Stimulated activated CD4-positive, alpha-beta T cell treated with anti-CD3 and anti-CD28 coated beads, TNF-alpha, amount 100 ng/mL, for 4 hours (primary cell): ENCODE data around the gene CCDC88B.
A peak's percentile ranks its signal among the peaks of the same experiment; 100 is the strongest.

Experiments used
- DNase-seq, 3 experiments: peaks; one replicate each; pipeline ENCODE4 v3.0.0-alpha.2; 2020; ENCODE audit warnings: low read depth in 3 of 3

CCDC88B gene

DNA sequence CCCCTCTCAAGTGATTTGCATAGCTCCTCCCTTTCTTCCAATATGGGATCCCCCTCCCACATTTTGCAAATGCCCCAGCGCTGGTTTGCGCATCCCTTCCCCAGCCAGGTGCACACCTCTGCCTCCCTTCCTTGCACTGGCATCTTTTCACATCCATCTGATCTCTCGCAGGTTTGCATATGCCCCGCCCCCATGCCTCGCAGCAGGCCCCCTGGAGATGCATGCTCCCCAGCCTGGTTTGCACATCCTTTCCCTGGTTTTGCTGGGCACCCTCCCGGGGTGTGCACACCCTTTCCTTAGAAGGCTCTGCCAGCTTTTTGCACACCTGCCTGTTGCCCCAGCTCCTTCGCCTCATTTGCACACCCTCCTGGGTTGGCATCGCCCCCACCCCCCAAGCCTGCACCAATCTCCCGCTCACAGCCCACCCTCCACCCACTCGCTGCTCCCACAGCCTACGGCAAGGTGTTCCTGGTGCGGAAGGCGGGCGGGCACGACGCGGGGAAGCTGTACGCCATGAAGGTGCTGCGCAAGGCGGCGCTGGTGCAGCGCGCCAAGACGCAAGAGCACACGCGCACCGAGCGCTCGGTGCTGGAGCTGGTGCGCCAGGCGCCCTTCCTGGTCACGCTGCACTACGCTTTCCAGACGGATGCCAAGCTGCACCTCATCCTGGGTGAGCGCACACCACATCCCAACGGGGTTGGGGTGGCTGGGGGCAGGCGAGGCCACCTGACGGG is 19.9 kb downstream of the CCDC88B start:
- peak in 1 of 3 experiments; percentile 13 for DNase-seq

DNA sequence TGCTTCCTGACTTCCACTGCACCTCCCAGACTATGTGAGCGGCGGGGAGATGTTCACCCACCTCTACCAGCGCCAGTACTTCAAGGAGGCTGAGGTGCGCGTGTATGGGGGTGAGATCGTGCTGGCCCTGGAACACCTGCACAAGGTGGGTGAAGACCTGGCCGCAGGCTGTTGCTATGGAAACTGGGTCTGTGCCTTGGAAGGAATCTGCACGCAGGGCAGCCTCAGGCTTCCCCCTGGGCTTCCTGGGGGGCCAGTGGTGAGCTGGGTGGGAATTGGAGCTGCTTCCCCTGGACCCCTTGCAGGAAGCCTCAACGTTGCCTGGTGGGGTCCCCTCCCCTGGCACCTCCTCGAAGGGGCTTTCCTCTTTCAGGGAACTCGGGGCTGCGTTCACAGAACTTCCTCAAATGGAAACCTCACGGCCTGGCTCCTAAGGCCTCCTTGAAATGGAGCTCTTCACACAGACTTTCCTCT is 20.5 kb downstream of the CCDC88B start:
- DNase-seq, result no peak

DNA sequence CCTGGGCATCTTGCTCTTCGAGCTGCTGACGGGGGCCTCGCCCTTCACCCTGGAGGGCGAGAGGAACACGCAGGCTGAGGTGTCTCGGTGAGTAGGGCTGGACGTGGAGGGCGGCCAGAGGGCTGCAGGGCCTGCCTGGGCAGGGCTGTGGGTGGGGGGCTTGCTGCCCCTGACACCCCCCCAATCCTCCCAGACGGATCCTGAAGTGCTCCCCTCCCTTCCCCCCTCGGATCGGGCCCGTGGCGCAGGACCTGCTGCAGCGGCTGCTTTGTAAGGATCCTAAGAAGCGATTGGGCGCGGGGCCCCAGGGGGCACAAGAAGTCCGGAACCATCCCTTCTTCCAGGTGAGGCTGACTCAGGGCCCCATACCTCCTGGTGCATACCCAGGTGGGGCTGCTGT is 21.7 kb downstream of the CCDC88B start:
- no peak for DNase-seq

DNA sequence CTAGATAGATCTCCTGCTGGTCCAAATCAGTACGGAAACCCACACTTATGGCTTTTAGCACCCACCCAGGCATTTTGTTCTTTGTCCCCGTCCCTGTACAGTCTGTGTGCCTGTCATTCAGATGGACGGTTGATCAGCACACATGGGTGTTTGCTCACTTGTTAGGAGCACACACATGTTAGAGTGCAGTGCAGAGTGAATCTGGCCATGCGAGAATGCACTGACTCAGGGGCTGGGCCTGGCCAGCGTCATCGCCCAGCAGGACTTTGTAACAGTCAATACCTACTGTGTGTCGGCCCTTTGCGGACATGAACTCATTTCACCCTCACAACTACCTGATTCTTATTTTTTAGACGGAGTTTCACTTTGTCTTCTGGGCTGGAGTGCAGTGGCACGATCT is 22.3 kb downstream of the CCDC88B start:
- DNase-seq, result no peak

DNA sequence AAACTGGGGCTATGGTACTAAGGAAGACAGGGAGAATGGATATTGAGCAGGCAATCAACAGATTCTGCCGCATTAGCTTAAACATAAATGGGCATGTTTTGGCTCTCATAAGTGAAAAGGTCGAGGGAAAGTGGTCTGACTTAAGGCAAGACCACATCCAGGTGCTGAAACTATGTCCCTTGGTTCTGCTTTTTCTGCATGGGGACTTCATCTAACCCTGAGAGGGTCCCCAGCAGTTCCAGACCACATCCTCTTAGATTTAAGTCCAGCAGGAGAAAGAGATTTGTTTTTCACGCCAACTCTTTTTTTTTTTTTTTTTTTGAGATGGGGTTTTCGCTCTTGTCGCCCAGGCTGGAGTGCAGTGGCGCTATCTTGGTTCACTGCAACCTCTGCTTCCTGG is 24.4 kb downstream of the CCDC88B start:
- DNase-seq, result no peak

DNA sequence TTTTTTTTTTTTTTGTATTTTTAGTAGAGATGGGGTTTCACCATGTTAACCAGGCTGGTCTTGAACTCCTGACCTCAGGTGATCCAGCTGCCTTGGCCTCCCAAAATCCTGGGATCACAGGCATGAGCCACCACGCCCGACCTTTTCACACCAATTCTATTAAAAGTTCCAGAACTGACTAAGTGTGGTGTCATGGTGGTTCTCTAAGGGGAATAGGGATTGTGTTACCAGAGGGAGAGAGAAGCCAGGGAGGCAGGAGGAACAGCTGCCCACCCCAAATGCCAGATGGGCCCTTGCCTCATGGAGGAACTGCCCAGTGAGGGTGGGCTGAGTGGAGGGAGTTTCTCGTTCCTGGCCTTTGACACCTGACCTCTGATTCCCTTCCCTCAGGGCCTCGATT is 24.9 kb downstream of the CCDC88B start:
- DNase-seq, result no peak

DNA sequence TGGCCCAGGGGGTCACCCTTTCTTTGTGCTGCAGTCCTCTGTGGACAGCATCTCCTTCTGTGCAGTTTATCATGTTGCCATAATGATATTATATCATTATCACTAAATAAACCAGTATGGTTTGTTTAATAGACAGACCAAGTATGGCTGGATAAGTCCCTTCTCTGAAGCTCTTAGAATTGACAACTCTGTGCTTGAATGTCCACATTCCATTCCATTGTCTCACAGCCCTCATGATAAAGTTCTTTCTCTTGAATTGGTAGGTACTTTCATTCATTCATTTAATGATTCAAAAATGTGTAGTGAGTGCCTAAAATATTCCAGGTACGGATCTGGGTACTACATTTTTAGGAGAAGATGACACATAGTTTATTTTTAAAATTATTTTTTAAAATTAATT is 26.7 kb downstream of the CCDC88B start:
- no peak for DNase-seq

DNA sequence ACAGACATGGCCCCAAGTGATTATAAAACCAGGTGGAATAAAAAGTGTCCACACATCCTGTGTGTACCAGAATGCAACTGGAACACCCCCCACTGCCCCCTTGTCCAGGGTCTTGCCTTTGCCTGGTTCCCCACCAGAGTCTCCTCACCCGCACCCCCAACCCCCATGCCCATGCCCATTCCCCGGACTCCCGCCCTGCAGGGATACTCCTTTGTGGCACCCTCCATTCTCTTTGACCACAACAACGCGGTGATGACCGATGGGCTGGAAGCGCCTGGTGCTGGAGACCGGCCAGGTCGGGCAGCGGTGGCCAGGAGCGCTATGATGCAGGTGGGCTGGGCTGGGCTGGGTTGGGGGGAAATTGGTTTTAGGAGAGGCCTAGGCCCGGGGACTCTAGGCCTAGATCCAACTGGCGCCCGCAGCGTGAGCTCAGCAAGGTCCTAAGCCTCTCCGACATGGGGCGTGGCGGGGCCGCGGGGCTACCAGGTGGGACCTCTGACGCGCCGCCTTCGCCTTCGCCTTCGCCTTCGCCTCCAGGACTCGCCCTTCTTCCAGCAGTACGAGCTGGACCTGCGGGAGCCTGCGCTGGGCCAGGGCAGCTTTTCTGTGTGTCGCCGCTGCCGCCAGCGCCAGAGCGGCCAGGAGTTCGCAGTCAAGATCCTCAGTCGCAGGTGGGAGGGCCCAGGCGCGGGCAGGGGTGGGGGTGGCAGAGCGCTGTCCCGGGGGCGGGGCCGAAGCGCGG is 28.1 kb downstream of the CCDC88B start:
- DNase-seq, result no peak

DNA sequence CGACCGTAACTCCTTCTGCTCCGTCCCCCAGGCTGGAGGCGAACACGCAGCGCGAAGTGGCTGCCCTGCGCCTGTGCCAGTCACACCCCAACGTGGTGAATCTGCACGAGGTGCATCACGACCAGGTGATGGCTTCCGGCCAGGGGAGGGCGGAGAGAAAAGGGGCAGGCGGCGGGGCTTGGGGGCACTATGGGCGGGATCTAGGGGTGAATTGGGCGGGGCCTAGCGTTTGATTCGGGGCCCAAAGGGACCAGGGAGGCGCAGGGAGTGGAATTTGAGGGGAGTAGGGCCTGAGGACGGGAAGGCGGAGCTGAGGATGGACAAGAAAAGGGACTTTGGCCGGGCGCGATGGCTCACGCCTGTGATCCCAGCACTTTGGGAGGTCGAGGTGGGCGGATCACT is 28.7 kb downstream of the CCDC88B start:
- DNase-seq, result no peak

DNA sequence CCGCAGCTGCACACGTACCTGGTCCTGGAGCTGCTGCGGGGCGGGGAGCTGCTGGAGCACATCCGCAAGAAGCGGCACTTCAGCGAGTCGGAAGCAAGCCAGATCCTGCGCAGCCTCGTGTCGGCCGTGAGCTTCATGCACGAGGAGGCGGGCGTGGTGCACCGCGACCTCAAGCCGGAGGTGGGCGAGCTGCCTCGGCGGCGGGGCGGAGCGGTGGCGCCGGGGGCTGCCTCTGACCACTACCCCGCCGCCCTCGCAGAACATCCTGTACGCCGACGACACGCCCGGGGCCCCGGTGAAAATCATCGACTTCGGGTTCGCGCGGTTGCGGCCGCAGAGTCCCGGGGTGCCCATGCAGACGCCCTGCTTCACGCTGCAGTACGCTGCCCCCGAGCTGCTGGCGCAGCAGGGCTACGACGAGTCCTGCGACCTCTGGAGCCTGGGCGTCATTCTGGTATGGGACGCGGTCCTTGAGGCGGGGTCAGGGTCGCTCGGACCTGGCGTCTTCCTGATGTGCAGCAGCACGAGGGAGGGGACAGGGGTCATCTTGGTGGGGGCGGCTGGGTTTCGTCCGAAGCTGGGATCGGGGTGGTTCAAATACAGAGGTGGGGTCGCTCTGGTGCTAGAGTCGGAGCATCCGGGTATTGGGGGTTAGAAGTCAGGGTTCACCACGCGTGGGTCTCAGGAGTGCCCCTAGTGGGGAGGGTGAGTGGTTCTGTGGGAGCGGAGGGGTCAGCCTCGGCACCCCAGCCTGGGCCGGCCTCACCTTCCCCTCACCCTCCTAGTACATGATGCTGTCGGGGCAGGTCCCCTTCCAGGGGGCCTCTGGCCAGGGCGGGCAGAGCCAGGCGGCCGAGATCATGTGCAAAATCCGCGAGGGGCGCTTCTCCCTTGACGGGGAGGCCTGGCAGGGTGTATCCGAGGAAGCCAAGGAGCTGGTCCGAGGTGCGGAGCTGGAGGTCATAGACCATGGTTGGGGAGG is 29.7 kb downstream of the CCDC88B start:
- no peak for DNase-seq

DNA sequence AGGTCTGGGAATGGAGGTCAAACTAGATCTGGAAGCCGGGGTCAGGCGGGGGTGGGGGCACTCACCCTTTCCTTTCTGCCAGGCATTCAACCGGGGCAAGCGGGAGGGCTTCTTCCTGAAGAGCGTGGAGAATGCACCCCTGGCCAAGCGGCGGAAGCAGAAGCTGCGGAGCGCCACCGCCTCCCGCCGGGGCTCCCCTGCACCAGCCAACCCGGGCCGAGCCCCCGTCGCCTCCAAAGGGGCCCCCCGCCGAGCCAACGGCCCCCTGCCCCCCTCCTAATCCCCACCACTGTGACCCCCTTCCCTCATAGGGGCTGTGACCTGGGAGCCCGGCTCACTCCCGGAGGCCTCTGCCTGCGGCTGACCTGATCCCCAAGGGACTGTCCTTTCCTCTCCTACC is 31.2 kb downstream of the CCDC88B start:
- no peak for DNase-seq

DNA sequence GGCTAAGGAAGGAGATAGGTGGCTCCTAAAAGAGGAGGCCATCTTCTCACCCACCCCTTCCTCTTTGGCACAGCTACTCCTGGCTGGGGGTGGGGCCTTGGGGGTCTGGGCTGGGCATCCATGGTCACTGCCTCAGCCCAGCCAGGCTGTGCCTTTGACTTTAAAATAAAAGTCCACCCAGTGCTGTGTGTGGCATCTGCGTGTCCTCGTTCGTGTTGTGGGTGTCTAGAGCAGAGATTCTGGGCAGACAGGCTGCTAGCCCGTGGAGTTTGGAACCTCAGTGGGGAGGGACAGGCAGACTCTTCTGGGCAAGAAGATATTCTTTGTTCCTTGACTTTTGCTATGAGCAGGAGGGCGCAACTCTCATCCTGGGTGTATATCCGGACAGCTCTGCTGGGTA is 32.0 kb downstream of the CCDC88B start:
- no peak for DNase-seq

DNA sequence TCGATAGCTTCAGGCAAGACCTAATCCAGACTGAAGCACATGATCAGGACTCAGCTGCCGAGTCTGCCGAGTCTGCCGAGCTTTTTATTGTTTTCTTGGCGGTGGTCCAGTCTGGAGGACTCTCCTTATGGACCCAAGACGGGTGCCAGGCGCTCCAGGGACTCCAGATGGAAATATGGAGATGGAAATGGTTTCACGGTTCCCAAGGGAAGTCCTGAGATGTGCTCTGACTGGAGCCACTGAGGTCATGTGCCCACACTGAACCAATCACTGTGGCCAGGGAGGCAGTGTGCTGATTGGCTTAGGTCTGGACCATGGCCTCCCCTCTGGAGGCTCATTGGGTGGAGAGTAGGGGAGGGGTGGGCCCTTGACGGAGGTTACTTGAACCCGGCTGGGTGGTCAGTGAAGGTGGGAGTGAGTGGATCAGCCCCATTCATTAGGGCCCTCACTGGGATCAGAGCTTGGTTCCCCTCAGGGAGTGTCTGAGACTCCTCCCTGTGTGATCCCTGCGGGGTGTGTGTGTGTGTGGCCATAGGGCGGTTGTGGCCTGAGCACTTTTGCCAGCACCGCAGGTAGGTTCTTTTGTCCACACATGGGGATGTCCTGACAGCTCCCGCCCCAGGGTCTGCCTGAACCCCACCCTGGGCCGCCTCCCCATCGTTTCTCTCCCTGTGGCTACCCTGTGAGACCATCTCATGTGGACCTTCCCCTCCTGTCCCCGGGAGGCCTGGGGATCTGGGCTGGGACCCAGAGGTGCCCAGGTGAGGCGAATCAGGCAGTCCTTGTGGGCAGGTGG is 33.0 kb downstream of the CCDC88B start:
- no peak for DNase-seq

DNA sequence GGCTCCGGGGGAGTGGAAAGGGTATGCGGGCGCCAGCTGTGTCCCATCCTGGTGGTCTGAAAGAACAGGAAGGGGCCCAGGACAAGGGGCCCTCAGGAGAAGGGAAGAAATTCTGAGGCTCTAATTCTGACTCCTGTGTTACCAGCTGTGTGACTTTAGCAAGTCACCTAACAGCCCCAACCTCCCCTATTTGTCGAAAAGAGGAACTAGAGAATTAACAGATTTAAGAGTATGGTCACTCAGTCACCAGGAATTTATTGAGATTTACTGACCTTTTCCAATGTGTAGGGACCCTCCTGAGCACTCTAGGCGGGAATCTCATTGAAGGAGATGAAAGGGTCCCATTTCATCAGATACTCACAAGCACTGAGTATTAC is 33.6 kb downstream of the CCDC88B start:
- no peak for DNase-seq

DNA sequence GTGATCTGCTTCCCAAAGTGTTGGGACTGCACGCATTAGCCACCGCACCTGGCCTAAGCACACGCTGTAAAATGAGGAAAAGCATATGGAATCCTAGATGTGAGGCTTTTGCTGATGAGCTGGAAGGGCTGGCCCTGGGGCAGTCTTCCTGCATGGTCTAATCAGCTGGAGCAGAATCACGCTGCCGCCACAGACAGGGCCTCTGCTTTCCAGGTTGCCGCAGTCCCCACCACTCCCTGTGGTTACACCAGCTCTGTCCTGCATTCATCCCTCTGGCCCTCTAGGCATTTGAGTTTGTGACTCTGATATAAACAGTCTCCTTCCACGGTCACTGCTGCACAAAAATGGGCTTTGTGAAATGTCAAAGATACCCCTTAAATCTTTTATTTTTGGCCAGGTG is 36.1 kb downstream of the CCDC88B start:
- DNase-seq, result no peak

DNA sequence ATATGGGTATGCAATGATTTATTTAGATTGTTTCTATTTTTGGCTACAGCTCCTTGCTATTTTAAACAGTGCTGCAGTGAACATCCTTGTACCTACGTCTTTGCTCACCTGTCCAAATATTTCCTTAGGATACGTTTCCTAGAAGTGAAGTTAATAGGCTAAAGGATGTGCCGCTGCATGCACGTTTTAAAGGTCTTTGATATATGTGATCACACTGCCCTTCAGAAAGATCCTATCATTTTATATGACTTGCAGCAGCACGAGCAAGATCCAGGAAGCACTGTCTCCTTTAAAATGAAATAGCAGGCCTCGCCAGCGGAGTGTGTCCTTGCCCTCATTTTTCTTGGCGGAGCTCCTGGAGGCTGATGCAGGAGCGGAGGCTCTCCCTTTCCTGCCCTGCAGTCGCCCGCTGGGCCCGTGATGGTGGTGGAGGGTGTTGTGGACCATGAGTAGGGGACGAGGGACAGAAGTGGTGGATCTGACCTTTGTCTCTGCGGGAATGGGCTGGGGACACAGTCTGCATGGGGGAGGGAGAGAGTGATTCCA is 38.4 kb downstream of the CCDC88B start:
- DNase-seq, result no peak

DNA sequence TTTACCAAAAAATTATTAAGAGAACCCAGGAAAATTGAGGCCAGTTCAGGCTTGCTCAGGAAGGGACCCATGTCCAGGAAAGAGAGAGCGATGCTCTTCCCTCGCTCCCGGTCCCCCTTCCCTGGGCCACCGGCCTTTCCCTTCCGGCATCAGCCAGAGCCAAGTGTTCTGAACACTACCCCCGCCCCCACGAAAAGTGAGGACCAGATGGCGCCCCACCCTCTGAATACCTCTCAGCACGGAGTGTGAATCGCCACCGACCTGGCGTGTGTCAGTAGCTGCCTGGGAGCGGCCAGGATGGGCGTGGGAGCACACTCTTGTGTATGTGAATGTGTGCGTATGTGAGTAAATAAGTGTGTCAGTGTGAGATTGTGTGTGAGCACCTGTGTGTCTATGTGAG is 39.2 kb downstream of the CCDC88B start:
- DNase-seq, result no peak

DNA sequence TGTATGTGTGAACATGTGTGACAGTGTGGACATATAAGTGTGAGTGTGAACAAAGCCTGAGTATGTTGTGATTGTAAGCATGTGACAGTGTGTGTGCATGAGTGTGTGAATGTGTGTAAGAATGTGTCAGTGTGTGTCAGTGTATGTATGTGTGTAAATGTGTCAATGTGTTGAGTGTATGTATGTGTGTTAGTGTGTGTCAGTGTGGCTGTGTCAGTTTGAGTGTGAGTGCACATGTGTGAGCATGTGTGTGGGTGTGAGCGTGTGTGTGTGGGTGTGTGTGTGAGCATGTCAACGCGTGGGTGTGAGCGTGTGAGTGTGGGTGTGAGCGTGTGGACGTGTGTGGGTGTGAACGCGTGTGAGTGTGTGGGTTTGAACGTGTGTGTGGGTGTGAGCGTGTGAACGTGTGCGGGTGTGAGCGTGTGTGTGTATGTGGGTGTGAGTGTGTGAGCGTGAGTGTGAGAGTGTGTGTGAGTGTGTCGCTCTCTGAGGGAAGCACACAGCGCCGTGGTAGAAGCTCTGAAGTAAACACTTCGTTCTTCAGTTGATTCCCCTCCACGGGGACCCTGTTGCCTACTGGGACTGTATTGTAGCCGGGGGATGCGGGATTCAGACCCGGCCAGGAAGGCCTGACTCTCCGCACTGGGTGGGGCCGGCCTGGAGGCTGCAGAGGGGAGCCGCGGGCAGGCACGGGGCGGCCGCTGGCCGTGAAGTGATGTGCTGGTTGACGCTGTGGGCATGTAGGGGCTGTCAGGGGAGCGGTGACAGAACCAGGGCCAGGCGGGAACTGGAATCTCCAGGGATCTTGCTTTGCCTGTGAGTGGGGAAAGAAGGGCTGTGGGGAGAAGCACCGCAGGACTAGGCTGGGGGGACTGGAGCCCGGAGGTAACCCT is 40.1 kb downstream of the CCDC88B start:
- no peak for DNase-seq

DNA sequence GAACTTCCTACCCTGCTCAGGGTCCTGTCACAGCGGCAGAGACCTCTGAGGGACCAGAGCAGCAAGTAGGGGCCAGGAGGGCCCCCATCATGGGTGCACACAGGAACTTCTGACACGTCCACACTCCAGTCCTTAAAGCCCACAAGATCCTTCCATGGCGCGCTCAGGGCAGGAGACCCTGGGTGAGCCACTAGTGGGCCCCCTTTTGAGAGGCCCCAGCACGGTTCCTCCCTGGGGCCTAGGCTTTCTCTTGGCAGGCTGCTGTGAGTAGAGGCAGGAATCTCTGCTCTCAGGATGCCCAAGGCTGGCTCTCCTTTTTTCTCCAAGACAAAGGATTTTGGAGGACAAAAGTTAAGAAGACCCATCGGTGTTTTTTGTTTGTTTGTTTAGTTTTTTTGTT is 41.3 kb downstream of the CCDC88B start:
- no peak for DNase-seq

DNA sequence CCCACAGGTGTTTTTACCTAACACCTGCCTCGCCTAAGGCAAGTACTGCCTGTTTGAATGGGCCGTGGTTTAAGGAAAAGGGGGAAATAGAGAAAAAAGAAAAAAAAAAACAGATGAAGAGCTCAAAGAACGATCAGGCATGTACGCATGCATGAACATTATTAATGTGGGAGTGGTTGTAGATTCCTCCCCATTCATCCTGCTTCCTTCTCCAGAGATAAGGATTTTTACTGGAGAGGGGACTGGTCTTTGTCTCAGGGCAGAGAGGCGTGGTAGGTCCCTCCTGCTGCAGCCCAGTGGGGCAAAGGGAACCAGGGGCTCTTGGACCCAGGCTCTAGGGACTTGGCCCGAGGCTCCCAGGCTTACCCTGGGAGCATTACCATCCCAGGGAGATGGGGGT is 42.0 kb downstream of the CCDC88B start:
- DNase-seq, result no peak
